Thyroid gland (tissue), 4 donors: ENCODE results near the gene TIMD4.

Source experiments
- POLR2A ChIP-seq, 2 donors: fragments of 450-650 bp; IDR thresholded peaks; one replicate each; pipeline ENCODE4 v1.6.1; 2017; ENCODE audit warnings: antibody characterized with exemption in 2 of 2, mild to moderate bottlenecking in 2 of 2, moderate library complexity in 1 of 2
- TF ChIP-seq, protein P1 (sequence below), 6 experiments: fragments of 200-600 bp in 3 of 6; fragments of 450-650 bp in 3 of 6; sonication (generic) in 3 of 6; IDR thresholded peaks; one replicate each; pipeline ENCODE4 v1.5.1; 2016 to 2019; ENCODE audit warnings: antibody characterized with exemption in 6 of 6, mild to moderate bottlenecking in 2 of 6, inconsistent platforms in 1 of 6, moderate library complexity in 1 of 6

DNA sequence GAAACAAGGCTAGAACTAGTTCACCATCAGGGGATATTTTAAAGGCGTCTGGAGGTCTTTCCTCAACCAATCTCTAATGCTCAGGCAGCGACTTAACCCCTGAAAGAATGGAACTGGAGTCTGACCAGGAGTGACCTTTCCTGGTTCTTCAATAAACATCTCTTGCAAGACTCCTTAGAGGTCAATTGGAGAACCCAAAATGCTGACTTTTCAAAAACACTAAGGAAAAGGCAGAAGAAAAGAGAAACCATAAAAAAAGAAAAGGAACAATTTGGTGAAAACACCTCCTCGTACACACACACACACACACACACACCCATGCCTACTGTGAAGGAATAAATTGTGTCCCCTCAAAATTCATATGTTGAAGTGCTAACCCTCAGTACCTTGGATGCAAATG, 12.3 kb downstream of the TIMD4 start:
- no peak for TF ChIP-seq POLR2A (IDR thresholded peaks at IDR 0.05)
- TF ChIP-seq, protein P1, sequence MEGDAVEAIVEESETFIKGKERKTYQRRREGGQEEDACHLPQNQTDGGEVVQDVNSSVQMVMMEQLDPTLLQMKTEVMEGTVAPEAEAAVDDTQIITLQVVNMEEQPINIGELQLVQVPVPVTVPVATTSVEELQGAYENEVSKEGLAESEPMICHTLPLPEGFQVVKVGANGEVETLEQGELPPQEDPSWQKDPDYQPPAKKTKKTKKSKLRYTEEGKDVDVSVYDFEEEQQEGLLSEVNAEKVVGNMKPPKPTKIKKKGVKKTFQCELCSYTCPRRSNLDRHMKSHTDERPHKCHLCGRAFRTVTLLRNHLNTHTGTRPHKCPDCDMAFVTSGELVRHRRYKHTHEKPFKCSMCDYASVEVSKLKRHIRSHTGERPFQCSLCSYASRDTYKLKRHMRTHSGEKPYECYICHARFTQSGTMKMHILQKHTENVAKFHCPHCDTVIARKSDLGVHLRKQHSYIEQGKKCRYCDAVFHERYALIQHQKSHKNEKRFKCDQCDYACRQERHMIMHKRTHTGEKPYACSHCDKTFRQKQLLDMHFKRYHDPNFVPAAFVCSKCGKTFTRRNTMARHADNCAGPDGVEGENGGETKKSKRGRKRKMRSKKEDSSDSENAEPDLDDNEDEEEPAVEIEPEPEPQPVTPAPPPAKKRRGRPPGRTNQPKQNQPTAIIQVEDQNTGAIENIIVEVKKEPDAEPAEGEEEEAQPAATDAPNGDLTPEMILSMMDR (IDR thresholded peaks at IDR 0.05), result no peak
